ENCODE data around the gene FAM135A.
"Not testable (repeated sequence)": the region's sequence is repeated elsewhere in the genome, so short reads cannot be mapped to it uniquely, and the experiment has no call there.

Gene FAM135A

DNA sequence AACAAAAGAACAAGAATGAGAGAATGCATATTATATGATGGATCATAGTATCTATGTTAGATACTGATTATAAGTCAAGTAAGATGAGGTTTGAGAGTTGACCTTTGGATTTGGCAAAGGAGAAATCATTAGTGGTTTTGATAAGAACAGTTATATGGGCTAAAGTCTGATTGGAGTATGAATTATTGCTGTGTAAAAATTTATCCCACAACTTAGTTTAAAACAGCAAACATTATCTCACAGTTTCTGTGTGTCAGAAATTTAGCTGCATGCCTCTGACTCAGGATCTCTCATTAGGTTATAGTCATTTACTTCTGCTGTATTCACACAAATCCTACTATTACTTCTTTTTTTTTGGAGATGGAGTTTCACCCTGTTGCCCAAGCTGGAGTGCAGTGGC lies 56.7 kb downstream of the FAM135A start:
- TF ChIP-seq, protein P1, sequence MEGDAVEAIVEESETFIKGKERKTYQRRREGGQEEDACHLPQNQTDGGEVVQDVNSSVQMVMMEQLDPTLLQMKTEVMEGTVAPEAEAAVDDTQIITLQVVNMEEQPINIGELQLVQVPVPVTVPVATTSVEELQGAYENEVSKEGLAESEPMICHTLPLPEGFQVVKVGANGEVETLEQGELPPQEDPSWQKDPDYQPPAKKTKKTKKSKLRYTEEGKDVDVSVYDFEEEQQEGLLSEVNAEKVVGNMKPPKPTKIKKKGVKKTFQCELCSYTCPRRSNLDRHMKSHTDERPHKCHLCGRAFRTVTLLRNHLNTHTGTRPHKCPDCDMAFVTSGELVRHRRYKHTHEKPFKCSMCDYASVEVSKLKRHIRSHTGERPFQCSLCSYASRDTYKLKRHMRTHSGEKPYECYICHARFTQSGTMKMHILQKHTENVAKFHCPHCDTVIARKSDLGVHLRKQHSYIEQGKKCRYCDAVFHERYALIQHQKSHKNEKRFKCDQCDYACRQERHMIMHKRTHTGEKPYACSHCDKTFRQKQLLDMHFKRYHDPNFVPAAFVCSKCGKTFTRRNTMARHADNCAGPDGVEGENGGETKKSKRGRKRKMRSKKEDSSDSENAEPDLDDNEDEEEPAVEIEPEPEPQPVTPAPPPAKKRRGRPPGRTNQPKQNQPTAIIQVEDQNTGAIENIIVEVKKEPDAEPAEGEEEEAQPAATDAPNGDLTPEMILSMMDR (IDR thresholded peaks at IDR 0.05; ENCODE audit: extremely low read depth, missing control alignments): no peak
- no peak for DNase-seq (ENCODE audit: low spot score)

DNA sequence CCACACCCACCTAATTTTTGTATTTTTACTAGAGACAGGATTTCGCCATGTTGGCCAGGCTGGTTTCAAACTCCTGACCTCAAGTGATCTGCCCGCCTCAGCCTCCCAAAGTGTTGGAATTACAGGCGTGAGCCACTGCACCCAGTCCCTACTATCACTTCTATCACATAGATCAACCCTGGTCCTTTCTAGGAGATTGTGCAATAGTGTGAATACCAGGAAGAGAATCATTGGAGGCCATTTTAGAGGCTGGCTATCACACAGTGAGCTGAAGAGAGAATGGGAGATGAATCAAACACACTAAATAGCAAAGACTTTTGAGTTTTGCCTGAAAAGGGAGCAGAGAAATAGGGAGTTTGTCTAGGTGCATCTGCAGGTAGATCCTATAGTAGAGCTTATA lies 57.2 kb downstream of the FAM135A start:
- not testable (repeated sequence) for DNase-seq (ENCODE audit: low spot score)

DNA sequence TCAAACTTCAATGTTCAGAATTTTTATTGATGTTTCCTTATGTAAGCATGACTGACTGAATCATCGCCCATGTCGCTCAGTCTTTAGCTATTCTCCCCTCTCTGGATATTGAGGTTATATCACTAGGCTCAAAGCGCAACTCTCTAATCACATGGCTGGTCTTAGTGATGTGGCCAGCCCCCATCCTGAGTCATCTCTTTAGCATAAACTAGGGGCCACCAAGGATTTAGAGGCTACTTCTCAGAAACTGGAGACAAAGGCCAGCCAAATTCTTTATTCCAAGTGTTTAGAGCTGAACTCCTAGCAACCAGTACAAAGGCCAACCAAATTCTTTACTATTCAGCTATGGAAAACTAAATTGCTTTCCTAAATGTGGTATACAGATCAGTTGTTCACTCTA lies 61.4 kb downstream of the FAM135A start:
- no peak for DNase-seq (ENCODE audit: low spot score)
- TF ChIP-seq, protein P1 (IDR thresholded peaks at IDR 0.05; ENCODE audit: extremely low read depth, missing control alignments): no peak

DNA sequence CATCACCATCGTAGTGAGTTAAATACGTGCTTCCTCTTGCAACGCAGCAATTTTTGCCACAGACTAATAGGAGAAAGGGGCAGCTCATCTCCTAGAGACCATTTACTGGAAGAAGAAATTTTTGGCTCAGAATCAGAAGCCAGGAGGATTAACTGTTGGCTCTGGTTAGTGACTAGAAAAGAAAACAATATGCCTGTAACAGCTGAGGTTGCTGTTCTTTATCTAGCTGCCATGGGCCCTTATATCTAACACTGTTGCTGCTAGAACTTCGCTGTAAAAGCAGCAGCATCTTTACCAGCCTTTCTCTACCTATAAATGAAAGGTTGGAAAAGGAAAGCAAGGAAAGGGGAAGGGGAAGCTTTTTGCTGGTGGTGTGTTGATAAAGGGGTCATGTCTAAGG lies 65.9 kb downstream of the FAM135A start:
- no peak for DNase-seq (ENCODE audit: low spot score)

DNA sequence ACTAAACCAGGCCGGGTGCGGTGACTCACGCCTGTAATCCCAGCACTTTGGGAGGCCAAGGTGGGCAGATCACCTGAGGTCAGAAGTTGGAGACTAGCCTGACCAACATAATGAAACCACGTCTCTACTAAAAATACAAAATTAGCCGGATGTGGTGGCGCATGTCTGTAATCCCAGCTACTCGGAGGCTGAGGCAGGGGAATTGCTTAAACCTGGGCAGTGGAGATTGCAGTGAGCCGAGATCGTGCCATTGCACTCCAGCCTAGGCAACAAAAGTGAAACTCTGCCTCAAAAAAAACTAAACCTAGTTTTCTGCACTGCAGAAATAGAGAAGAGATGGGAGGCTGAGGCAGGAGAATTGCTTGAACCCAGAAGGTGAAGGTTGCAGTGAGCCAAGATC lies 73.3 kb downstream of the FAM135A start:
- DNase-seq (ENCODE audit: low spot score): not testable (repeated sequence)

More for the DNA sequence above, 65.9 kb downstream of the FAM135A start:
- TF ChIP-seq, protein P1 (IDR thresholded peaks at IDR 0.05; ENCODE audit: extremely low read depth, missing control alignments): no peak

DNA sequence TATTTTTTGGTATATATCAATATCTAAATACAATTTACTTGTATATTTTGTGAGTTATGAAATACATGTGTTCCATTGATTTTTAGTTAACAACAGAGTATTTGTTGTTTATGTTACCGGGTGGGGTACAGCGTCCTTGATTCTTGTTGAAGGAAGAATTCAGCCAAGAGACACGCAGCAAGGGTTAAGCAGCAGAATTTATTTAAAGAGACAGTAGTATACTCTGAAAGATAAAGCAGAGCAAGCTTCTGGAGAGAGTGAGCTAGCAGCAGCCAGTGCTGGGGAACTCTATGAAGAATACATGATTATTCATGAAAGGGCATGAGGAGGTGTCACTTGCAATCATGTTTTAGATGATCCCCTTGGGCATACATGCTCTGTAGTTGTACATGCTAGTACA lies 76.1 kb downstream of the FAM135A start:
- TF ChIP-seq, protein P1 (IDR thresholded peaks at IDR 0.05; ENCODE audit: extremely low read depth, missing control alignments): no peak
- no peak for DNase-seq (ENCODE audit: low spot score)

DNA sequence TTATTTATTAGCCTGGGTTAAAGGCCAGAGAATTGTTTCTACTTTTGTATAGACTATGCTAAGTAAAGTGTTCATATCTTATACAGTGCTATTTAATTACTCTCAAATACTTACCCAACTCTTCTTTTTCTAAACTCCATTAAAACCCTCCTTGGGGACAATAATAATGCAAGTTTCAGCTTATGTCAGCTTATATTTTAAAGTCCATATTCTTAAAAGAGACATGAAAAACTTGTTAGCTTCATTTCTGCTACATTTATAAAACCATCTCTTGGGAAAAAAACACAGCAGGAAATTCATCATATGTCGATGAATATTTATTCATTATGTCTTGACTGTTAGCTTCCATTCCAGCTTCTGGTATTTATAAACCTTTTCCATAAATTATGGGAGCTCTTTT lies 81.5 kb downstream of the FAM135A start:
- no peak for DNase-seq (ENCODE audit: low spot score)

DNA sequence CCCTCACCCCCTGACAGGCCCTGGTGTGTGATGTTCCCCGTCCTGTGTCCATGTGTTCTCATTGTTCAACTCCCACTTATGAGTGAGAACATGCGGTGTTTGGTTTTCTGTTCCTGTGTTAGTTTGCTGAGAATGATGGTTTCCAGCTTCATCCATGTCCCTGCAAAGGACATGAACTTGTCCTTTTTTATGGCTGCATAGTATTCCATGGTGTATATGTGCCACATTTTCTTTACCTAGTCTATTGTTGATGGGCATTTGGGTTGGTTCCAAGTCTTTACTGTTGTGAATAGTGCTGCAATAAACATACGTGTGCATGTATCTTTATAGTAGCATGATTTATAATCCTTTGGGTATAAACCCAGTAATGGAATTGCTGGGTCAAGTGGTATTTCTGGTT lies 82.5 kb downstream of the FAM135A start:
- not testable (repeated sequence) for DNase-seq (ENCODE audit: low spot score)

More for the DNA sequence above, 81.5 kb downstream of the FAM135A start:
- TF ChIP-seq, protein P1 (IDR thresholded peaks at IDR 0.05; ENCODE audit: extremely low read depth, missing control alignments): no peak

DNA sequence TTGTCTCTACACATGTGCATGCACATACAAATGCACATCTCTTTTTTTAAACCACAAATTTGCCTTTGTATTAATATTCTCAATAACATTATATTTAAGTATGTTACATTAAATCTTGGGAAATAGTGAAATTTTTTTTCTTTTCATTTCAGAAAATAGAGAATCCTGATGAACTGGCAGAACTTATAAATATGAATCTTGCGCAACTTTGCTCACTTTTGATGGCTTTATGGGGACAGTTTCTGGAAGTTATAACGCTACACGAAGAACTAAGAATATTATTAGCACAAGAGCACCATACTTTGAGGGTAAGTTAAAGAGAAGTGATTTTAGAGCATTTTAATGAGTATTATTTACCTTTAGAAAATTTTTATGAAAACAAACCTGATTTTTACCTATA lies 89.2 kb downstream of the FAM135A start:
- TF ChIP-seq, protein P1 (IDR thresholded peaks at IDR 0.05; ENCODE audit: extremely low read depth, missing control alignments): no peak
- no peak for DNase-seq (ENCODE audit: low spot score)
